ENCODE measurements around the gene OSGEP.
"Not testable (repeated sequence)": the region's sequence is repeated elsewhere in the genome, so short reads cannot be mapped to it uniquely, and the experiment has no call there.

OSGEP gene

DNA sequence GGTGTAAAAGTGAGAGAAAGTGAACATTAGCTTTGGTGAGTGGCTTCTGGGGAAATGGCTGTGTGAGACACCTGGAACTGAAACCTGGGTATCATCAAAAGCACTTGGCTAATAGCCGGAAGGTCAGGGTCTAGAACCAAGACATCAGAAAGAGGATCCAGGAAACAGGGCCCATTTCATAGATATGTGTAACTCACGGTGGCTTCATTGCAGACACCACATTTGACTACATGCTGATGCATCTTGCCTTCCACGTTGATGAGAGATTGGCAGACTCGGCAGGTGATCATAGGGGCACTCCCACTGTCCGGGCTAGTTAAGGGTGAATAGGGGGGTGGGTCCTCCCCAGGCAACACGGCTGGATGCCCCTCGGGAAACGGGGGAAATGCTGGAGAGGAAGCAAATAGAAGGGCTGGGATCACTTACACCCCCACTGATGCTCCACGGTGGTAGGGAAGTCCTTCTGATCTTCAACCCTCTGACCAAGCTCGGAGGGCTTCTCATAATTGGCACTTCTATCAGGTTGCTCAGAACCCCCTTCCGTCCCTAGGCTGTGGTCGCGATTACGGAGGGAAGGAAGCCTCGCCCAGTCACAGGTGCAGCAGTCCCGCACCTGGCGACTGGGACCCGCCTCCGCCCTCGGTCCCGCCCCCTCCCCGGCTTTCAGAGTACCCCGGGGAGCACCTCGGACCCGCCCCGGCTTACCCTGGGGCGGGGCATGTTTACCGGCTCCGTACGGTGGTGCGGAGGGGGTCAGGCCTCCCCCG is 6.0 kb upstream of the OSGEP start:
- DNase-seq (ENCODE audit: low read depth), result peak; percentile 59
- TF ChIP-seq, protein P1, sequence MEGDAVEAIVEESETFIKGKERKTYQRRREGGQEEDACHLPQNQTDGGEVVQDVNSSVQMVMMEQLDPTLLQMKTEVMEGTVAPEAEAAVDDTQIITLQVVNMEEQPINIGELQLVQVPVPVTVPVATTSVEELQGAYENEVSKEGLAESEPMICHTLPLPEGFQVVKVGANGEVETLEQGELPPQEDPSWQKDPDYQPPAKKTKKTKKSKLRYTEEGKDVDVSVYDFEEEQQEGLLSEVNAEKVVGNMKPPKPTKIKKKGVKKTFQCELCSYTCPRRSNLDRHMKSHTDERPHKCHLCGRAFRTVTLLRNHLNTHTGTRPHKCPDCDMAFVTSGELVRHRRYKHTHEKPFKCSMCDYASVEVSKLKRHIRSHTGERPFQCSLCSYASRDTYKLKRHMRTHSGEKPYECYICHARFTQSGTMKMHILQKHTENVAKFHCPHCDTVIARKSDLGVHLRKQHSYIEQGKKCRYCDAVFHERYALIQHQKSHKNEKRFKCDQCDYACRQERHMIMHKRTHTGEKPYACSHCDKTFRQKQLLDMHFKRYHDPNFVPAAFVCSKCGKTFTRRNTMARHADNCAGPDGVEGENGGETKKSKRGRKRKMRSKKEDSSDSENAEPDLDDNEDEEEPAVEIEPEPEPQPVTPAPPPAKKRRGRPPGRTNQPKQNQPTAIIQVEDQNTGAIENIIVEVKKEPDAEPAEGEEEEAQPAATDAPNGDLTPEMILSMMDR (IDR thresholded peaks at IDR 0.05; ENCODE audit: low read depth, low read length, missing control alignments), result no peak
- peak overlapping the region; percentile 97 for H3K4me3 ChIP-seq (ENCODE audit: low read depth, low read length)

DNA sequence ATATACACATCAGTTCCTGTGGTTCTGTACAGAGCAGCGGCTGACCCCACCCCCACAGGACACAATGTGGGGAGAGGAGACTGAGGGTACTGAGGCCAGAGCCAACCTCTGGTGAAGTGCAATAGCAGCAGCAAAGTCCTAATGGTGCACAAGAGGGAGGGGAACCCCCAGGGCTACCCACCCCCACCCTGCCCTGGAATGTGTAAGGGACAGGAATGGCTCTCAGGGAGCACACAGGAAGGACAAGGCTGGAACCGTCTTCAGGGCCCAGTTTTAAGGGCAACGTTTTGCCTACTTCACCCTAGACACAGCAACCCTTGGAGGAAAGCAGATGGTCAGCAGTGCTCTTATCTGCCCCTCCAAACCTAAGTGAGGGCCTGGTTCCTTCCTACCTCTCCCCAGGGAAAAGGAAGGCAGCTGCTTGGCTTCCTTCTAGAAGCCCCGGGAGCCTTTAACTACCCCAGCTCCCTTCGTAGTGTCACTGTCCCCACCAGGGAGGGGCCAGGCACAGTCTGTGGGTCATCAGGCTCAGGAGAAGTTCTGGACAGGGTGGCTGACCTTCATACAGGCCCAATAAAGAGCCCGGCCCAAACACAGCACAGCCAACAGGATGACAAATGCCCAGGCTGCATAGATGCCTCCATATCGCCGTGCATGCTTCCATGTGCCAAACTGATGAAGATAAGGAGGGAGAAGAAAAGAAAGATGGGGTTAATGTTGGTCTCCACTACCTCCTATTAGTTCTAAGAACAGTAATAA is 3.6 kb upstream of the OSGEP start:
- TF ChIP-seq, protein P1 (IDR thresholded peaks at IDR 0.05; ENCODE audit: low read depth, low read length, missing control alignments), result no peak
- H3K4me3 ChIP-seq (ENCODE audit: low read depth, low read length), result no peak overlapping the region
- DNase-seq (ENCODE audit: low read depth), result no peak

DNA sequence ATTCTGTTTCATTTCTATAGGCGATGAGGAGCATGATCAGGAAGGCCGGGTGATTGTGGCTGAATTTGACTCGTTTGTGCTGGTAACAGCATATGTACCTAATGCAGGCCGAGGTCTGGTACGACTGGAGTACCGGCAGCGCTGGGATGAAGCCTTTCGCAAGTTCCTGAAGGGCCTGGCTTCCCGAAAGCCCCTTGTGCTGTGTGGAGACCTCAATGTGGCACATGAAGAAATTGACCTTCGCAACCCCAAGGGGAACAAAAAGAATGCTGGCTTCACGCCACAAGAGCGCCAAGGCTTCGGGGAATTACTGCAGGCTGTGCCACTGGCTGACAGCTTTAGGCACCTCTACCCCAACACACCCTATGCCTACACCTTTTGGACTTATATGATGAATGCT is 2.4 kb upstream of the OSGEP start:
- no peak overlapping the region for H3K4me3 ChIP-seq (ENCODE audit: low read depth, low read length)
- DNase-seq (ENCODE audit: low read depth), result no peak
- TF ChIP-seq, protein P1 (IDR thresholded peaks at IDR 0.05; ENCODE audit: low read depth, low read length, missing control alignments), result no peak

DNA sequence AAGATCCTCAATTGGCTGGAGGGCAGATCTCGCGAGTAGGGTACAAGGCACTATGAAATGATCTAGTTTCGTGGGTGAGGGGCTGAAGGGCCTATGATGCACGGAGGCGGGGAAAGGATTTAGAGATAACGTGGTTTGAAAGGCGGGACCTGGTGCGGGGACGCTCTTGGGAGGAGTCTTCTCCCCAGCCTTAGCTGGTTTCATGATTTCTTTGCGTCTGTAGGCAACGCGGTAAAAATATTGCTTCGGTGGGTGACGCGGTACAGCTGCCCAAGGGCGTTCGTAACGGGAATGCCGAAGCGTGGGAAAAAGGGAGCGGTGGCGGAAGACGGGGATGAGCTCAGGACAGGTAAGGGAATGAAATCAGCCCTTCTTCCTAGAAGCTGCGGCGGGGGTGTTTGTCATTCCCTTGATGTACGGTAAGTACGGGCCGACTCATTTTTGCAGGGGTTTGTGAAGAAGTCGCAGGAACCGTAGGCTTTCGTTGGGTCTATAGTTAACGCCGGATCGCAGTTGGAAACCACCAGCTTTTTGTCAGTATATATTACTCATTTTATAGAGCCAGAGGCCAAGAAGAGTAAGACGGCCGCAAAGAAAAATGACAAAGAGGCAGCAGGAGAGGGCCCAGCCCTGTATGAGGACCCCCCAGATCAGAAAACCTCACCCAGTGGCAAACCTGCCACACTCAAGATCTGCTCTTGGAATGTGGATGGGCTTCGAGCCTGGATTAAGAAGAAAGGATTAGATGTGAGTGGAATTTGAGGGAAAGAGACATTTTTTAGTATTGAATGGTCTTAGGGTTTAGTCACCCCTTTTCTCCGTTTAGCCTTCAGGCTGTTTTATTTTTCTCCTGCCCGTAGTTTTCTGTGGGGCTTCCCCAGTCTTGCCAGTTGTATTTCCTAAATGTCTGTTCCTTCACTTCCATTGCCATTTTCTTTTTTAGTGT is 1.0 kb upstream of the OSGEP start:
- no peak for DNase-seq (ENCODE audit: low read depth)
- H3K4me3 ChIP-seq (ENCODE audit: low read depth, low read length), result peak overlapping the region; percentile 78
- TF ChIP-seq, protein P1 (IDR thresholded peaks at IDR 0.05; ENCODE audit: low read depth, low read length, missing control alignments), result no peak

DNA sequence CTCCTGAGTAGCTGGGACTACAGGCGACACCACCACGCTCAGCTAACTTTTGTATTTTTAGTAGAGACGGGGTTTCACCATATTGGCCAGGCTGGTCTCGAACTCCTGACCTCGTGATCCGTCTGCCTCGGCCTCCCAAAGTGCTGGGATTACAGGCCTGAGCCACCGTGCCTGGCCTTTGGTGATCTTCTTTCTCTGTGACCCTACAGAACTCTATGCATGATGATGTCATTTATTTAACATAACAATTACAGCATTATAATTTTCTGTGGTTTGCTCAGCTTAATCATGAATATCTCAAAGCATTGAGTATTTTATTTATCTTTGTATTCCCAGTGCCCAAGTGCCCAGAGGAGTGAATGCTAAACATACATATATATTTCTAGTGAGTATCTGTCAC is 1.8 kb downstream of the OSGEP start:
- not testable (repeated sequence) for DNase-seq (ENCODE audit: low read depth); H3K4me3 ChIP-seq (ENCODE audit: low read depth, low read length)

DNA sequence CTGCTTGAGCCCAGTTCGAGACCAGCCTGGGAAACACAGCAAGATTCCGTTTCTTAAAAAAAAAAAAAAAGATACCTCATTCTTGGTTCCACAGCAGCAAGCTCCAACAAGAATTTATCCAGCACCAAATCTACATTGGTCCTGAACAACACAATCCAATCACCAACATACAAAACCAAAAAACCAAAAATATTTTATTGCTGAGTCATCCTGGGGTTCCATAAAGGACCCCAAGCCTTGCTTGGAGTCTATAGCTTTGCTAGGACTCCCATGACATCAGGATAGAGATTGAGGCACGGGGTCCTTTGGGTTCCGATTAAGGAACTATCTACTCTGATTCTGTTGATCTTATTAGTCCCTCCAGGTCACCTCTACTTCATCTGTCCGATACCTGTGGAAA is 7.7 kb downstream of the OSGEP start:
- no peak for DNase-seq (ENCODE audit: low read depth)
- H3K4me3 ChIP-seq (ENCODE audit: low read depth, low read length), result no peak overlapping the region
- TF ChIP-seq, protein P1 (IDR thresholded peaks at IDR 0.05; ENCODE audit: low read depth, low read length, missing control alignments), result no peak

DNA sequence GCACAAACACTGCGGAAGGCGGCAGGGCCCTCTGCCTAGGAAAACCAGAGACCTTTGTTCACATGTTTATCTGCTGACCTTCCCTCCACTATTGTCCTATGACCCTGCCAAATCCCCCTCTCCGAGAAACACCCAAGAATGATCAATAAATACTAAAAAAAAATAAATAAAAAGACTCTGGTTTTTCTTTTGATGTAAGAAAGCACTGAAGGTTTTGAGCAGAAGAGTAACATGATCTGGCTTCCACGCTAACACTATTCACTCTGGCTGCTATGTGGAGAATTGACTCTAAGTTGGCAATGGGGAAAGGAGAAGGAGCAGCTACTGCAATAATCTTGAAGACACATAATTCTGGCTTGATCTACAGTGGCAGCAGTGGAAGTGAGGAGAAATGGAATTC is 11.0 kb downstream of the OSGEP start:
- H3K4me3 ChIP-seq (ENCODE audit: low read depth, low read length); DNase-seq (ENCODE audit: low read depth): not testable (repeated sequence)
